WTC11 (cell line): ENCODE results near the gene MCF2L2. TPM values are rescaled to one million over a fixed set of nuclear protein-coding genes. Genes with fewer than 3 reads are reported as not detected.

Experiments used
- ATAC-seq: fragments of 200-7000 bp; cut with Tn5 transposase; 2 replicates; pipeline ENCODE4 v1.10.0; 2021; ENCODE audit warnings: mild to moderate bottlenecking, moderate library complexity
- CTCF ChIA-PET: fragments of 300-600 bp; sonication (Branson Sonifier 250); formaldehyde crosslinking; loops from one replicate; lab custom pipeline; 2021; ENCODE audit warnings: antibody characterized with exemption; lab: Charles Lee
- POLR2A ChIA-PET: fragments of 350-600 bp; sonication (Branson Sonifier 250); formaldehyde crosslinking; loops from one replicate; lab custom pipeline; 2021; ENCODE audit warnings: antibody characterized with exemption; lab: Charles Lee
- DNase-seq: peaks from one replicate; pipeline ENCODE4 v3.0.0; 2021; ENCODE audit warnings: low spot score
- H3K27ac Mint-ChIP-seq: 2 replicates; pipeline ENCODE4 v1.8.0; 2021; ENCODE audit warnings: mixed read lengths
- H3K27me3 Mint-ChIP-seq: 2 replicates; pipeline ENCODE4 v1.8.0; 2021; ENCODE audit warnings: low read depth, mild to moderate bottlenecking, moderate library complexity, mixed read lengths
- H3K36me3 Mint-ChIP-seq: 2 replicates; pipeline ENCODE4 v1.8.0; 2021; ENCODE audit warnings: mixed read lengths
- H3K4me1 Mint-ChIP-seq: 2 replicates; pipeline ENCODE4 v1.8.0; 2022; ENCODE audit warnings: mixed read lengths
- H3K4me3 Mint-ChIP-seq: 2 replicates; pipeline ENCODE4 v1.8.0; 2021; ENCODE audit warnings: mild to moderate bottlenecking, moderate library complexity, mixed read lengths
- H3K9me3 Mint-ChIP-seq: 2 replicates; pipeline ENCODE4 v1.8.0; 2021; ENCODE audit warnings: mixed read lengths
- ATF1 ChIP-seq: sonication (generic); formaldehyde crosslinking; IDR thresholded peaks from 2 replicates; pipeline ENCODE4 v1.8.1; 2023; ENCODE audit warnings: mild to moderate bottlenecking, moderate library complexity, missing genetic modification reagents
- CBFB ChIP-seq: sonication (generic); formaldehyde crosslinking; IDR thresholded peaks from 2 replicates; pipeline ENCODE4 v1.8.1; 2022; ENCODE audit warnings: mild to moderate bottlenecking, low read depth, missing genetic modification reagents
- CREM ChIP-seq: sonication (generic); formaldehyde crosslinking; IDR thresholded peaks from 2 replicates; pipeline ENCODE4 v1.8.1; 2022; ENCODE audit warnings: mild to moderate bottlenecking, missing genetic modification reagents, moderate library complexity
- ESRRA ChIP-seq: sonication (generic); formaldehyde crosslinking; IDR thresholded peaks from 2 replicates; pipeline ENCODE4 v1.8.1; 2022; ENCODE audit warnings: mild to moderate bottlenecking, missing genetic modification reagents, borderline replicate concordance
- ETV6 ChIP-seq: sonication (generic); formaldehyde crosslinking; IDR thresholded peaks from 2 replicates; pipeline ENCODE4 v1.8.1; 2022; ENCODE audit warnings: mild to moderate bottlenecking, missing genetic modification reagents
- FOXP1 ChIP-seq: sonication (generic); formaldehyde crosslinking; IDR thresholded peaks from 2 replicates; pipeline ENCODE4 v1.8.0; 2022; ENCODE audit warnings: missing genetic modification reagents, mild to moderate bottlenecking, moderate library complexity, borderline replicate concordance
- GRHL2 ChIP-seq: fragments of 250-450 bp; sonication (Bioruptor Pico); IDR thresholded peaks from 2 replicates; pipeline ENCODE4 v1.8.0; 2022; ENCODE audit warnings: mild to moderate bottlenecking, moderate library complexity; ENCODE audit not compliant: insufficient replicate concordance, severe bottlenecking
- KAT7 ChIP-seq: sonication (generic); formaldehyde crosslinking; IDR thresholded peaks from 2 replicates; pipeline ENCODE4 v1.8.1; 2023; ENCODE audit warnings: missing genetic modification reagents, mild to moderate bottlenecking, borderline replicate concordance
- NR2C2 ChIP-seq: sonication (generic); formaldehyde crosslinking; IDR thresholded peaks from 2 replicates; pipeline ENCODE4 v1.8.0; 2022; ENCODE audit warnings: mild to moderate bottlenecking, missing genetic modification reagents
- OVOL2 ChIP-seq: fragments of 250-450 bp; sonication (Bioruptor Pico); IDR thresholded peaks from 2 replicates; pipeline ENCODE4 v1.9.0; 2021; ENCODE audit warnings: mild to moderate bottlenecking, borderline replicate concordance
- PRRX2 ChIP-seq: fragments of 250-450 bp; sonication (Bioruptor Pico); IDR thresholded peaks from 2 replicates; pipeline ENCODE4 v1.8.0; 2021; ENCODE audit warnings: mild to moderate bottlenecking
- SMAD3 ChIP-seq: sonication (generic); formaldehyde crosslinking; IDR thresholded peaks from 2 replicates; pipeline ENCODE4 v1.8.0; 2022; ENCODE audit warnings: missing genetic modification reagents, mild to moderate bottlenecking, borderline replicate concordance
- SOX15 ChIP-seq: fragments of 250-450 bp; sonication (Bioruptor Pico); IDR thresholded peaks from 2 replicates; pipeline ENCODE4 v1.9.0; 2021; ENCODE audit warnings: mild to moderate bottlenecking
- ZNF121 ChIP-seq: sonication (generic); formaldehyde crosslinking; IDR thresholded peaks from 2 replicates; pipeline ENCODE4 v1.8.0; 2023; ENCODE audit warnings: missing genetic modification reagents
- ZNF219 ChIP-seq: sonication (generic); formaldehyde crosslinking; IDR thresholded peaks from 2 replicates; pipeline ENCODE4 v1.8.0; 2023; ENCODE audit warnings: missing genetic modification reagents, mild to moderate bottlenecking, borderline replicate concordance
- ZNF396 ChIP-seq: fragments of 250-450 bp; sonication (Bioruptor Pico); IDR thresholded peaks from 2 replicates; pipeline ENCODE4 v1.8.0; 2021; ENCODE audit warnings: mild to moderate bottlenecking, moderate library complexity, borderline replicate concordance
- ZNF671 ChIP-seq: fragments of 250-450 bp; sonication (Bioruptor Pico); IDR thresholded peaks from 2 replicates; pipeline ENCODE4 v1.8.0; 2021; ENCODE audit warnings: mild to moderate bottlenecking
- total RNA-seq: library from RNA; stranded (reverse); gene quantifications from 3 replicates; pipeline ENCODE4 v1.2.3, GENCODE V29; 2021
- TF ChIP-seq, protein P1 (sequence below): fragments of 250-450 bp; sonication (Bioruptor Pico); IDR thresholded peaks from 2 replicates; pipeline ENCODE4 v1.9.0; 2021; ENCODE audit warnings: mild to moderate bottlenecking, borderline replicate concordance
- TF ChIP-seq, protein P2 (sequence below): sonication (generic); formaldehyde crosslinking; IDR thresholded peaks from 2 replicates; pipeline ENCODE4 v1.8.0; 2023; ENCODE audit warnings: mild to moderate bottlenecking, missing genetic modification reagents
- TF ChIP-seq, protein P3 (sequence below): sonication (generic); formaldehyde crosslinking; conservative IDR thresholded peaks from 2 replicates; pipeline ENCODE4 v1.8.1; 2022; ENCODE audit warnings: mild to moderate bottlenecking, missing genetic modification reagents
- TF ChIP-seq, protein P4 (sequence below): fragments of 250-450 bp; sonication (Bioruptor Pico); IDR thresholded peaks from 2 replicates; pipeline ENCODE4 v1.9.0; 2021; ENCODE audit warnings: mild to moderate bottlenecking

MCF2L2 gene
- total RNA-seq, 1 experiment from 2014 or later, result 7.5 TPM

DNA sequence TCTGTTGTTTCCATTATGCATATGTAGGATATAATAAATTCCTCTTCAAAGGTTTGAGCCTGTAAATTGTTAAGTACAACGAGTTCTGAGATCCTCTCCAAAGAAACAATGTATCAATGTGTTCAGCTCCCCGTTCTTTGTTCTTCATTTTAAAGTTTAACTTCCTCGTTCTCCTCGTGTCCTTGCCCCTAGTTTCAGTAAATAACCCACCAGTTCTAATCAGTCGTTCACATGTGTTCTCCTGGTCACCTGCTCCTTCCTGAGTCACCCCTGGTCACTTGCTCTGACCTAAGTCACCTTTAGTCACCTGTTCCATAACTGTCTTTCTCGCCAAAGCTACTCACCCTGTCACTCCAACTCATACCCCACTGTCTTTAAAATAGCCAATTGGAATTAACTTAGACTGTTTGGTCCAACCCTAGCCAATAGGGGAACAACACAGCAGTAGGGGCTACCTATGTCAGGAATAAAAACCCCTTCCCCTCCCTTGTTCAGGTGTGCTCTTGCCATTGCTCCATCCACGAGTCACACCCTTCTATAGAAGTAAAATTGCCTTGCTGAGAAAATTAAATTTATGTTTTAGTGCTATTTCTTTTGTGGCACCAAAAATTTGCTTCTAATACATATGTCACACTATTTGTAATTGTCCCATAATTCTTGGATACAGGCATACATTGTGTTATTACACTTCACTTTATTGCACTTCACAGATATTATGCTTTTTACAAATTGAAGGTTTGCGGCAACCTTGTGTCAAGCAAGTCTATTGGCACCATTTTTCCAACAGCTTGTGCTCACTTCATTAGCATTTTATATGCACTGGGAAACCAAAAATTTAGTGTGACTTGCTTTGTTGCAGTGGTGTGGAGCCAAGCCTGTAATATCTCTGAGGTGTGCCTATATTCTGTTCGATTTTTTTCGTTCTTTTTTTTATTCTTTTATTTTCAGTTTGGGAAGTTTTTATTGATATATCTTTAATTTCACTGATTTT, 15.3 kb upstream of the MCF2L2 start:
- no peak for DNase-seq
- TF ChIP-seq SOX15 (CRISPR knock-in tag) (no peak), ETV6 (CRISPR knock-in tag) (no peak), OVOL2 (CRISPR knock-in tag) (no peak), SMAD3 (CRISPR knock-in tag) (no peak), FOXP1 (CRISPR knock-in tag) (no peak), ZNF671 (CRISPR knock-in tag) (no peak), ZNF396 (CRISPR knock-in tag) (no peak), CBFB (CRISPR knock-in tag) (no peak), ESRRA (no peak), ZNF219 (no peak), CREM (CRISPR knock-in tag) (no peak), PRRX2 (CRISPR knock-in tag) (no peak), KAT7 (CRISPR knock-in tag) (no peak), GRHL2 (no peak), ATF1 (CRISPR knock-in tag) (no peak), ZNF121 (no peak)
- TF ChIP-seq, protein P1, sequence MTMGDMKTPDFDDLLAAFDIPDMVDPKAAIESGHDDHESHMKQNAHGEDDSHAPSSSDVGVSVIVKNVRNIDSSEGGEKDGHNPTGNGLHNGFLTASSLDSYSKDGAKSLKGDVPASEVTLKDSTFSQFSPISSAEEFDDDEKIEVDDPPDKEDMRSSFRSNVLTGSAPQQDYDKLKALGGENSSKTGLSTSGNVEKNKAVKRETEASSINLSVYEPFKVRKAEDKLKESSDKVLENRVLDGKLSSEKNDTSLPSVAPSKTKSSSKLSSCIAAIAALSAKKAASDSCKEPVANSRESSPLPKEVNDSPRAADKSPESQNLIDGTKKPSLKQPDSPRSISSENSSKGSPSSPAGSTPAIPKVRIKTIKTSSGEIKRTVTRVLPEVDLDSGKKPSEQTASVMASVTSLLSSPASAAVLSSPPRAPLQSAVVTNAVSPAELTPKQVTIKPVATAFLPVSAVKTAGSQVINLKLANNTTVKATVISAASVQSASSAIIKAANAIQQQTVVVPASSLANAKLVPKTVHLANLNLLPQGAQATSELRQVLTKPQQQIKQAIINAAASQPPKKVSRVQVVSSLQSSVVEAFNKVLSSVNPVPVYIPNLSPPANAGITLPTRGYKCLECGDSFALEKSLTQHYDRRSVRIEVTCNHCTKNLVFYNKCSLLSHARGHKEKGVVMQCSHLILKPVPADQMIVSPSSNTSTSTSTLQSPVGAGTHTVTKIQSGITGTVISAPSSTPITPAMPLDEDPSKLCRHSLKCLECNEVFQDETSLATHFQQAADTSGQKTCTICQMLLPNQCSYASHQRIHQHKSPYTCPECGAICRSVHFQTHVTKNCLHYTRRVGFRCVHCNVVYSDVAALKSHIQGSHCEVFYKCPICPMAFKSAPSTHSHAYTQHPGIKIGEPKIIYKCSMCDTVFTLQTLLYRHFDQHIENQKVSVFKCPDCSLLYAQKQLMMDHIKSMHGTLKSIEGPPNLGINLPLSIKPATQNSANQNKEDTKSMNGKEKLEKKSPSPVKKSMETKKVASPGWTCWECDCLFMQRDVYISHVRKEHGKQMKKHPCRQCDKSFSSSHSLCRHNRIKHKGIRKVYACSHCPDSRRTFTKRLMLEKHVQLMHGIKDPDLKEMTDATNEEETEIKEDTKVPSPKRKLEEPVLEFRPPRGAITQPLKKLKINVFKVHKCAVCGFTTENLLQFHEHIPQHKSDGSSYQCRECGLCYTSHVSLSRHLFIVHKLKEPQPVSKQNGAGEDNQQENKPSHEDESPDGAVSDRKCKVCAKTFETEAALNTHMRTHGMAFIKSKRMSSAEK (CRISPR knock-in tag), result no peak
- TF ChIP-seq, protein P2, sequence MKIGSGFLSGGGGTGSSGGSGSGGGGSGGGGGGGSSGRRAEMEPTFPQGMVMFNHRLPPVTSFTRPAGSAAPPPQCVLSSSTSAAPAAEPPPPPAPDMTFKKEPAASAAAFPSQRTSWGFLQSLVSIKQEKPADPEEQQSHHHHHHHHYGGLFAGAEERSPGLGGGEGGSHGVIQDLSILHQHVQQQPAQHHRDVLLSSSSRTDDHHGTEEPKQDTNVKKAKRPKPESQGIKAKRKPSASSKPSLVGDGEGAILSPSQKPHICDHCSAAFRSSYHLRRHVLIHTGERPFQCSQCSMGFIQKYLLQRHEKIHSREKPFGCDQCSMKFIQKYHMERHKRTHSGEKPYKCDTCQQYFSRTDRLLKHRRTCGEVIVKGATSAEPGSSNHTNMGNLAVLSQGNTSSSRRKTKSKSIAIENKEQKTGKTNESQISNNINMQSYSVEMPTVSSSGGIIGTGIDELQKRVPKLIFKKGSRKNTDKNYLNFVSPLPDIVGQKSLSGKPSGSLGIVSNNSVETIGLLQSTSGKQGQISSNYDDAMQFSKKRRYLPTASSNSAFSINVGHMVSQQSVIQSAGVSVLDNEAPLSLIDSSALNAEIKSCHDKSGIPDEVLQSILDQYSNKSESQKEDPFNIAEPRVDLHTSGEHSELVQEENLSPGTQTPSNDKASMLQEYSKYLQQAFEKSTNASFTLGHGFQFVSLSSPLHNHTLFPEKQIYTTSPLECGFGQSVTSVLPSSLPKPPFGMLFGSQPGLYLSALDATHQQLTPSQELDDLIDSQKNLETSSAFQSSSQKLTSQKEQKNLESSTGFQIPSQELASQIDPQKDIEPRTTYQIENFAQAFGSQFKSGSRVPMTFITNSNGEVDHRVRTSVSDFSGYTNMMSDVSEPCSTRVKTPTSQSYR (CRISPR knock-in tag), result no peak
- TF ChIP-seq, protein P3, sequence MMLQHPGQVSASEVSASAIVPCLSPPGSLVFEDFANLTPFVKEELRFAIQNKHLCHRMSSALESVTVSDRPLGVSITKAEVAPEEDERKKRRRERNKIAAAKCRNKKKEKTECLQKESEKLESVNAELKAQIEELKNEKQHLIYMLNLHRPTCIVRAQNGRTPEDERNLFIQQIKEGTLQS (CRISPR knock-in tag), result no peak
- TF ChIP-seq, all 79 proteins: peak for 0
- peaks cover 30% of the 10 kb centered on the region for H3K9me3 Mint-ChIP-seq
- H3K27me3 Mint-ChIP-seq, result no peaks in the 10 kb centered on the region
- no peak for ATAC-seq
- H3K4me3 Mint-ChIP-seq, result no peak overlapping the region
- H3K27ac Mint-ChIP-seq, result no peak overlapping the region
- POLR2A ChIA-PET, result no interaction called here
- H3K36me3 Mint-ChIP-seq, result peaks cover 23% of the 10 kb centered on the region
- peaks cover 21% of the 10 kb centered on the region for H3K4me1 Mint-ChIP-seq
- CTCF ChIA-PET, result no interaction called here

DNA sequence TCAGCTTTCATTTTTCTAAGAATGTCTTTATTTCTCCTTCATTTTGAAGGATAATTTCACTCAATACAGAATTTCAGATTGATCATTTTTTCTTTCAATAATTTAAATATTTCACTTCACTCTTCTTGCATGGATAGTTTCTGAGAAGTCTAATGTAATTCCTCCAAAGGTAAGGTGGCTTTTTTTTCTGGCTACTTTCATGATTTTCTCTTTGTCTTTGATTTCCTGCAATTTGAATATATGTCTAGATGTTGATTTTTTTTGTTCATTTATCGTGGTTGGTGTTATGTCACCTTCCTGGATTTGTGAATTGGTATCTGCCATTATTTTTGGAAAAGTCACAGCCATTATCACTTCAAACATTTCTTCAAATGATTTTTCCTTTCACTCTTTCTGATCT, 14.6 kb upstream of the MCF2L2 start:
- Mint-ChIP-seq H3K27me3 (no peaks in the 10 kb centered on the region), H3K4me3 (no peak overlapping the region), H3K27ac (no peak overlapping the region), H3K36me3 (peaks cover 23% of the 10 kb centered on the region), H3K4me1 (peaks cover 17% of the 10 kb centered on the region), H3K9me3 (peaks cover 30% of the 10 kb centered on the region)
- ChIA-PET POLR2A (no interaction called here), CTCF (no interaction called here)
- ATAC-seq (no peak), DNase-seq (no peak)
- TF ChIP-seq, protein P2 (CRISPR knock-in tag), result no peak
- TF ChIP-seq CREM (CRISPR knock-in tag) (no peak), NR2C2 (CRISPR knock-in tag) (no peak)
- TF ChIP-seq, protein P4, sequence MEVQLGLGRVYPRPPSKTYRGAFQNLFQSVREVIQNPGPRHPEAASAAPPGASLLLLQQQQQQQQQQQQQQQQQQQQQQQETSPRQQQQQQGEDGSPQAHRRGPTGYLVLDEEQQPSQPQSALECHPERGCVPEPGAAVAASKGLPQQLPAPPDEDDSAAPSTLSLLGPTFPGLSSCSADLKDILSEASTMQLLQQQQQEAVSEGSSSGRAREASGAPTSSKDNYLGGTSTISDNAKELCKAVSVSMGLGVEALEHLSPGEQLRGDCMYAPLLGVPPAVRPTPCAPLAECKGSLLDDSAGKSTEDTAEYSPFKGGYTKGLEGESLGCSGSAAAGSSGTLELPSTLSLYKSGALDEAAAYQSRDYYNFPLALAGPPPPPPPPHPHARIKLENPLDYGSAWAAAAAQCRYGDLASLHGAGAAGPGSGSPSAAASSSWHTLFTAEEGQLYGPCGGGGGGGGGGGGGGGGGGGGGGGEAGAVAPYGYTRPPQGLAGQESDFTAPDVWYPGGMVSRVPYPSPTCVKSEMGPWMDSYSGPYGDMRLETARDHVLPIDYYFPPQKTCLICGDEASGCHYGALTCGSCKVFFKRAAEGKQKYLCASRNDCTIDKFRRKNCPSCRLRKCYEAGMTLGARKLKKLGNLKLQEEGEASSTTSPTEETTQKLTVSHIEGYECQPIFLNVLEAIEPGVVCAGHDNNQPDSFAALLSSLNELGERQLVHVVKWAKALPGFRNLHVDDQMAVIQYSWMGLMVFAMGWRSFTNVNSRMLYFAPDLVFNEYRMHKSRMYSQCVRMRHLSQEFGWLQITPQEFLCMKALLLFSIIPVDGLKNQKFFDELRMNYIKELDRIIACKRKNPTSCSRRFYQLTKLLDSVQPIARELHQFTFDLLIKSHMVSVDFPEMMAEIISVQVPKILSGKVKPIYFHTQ, result no peak
